Inflammatory macrophage treated with lipopolysaccharide for 1 hour (primary cell): ENCODE data around the gene HK1.
A peak's percentile ranks its signal among the peaks of the same experiment; 100 is the strongest.
"Not testable (repeated sequence)": the region's sequence is repeated elsewhere in the genome, so short reads cannot be mapped to it uniquely, and the experiment has no call there.

ENCODE experiments used
- DNase-seq, 2 donors: peaks; one replicate each; pipeline ENCODE4 v3.0.0-alpha.2; 2020 to 2022

Gene HK1

GRCh38 chr10:69425511-69426298, 147.4 kb downstream of the HK1 start:
- no peak for DNase-seq

DNA sequence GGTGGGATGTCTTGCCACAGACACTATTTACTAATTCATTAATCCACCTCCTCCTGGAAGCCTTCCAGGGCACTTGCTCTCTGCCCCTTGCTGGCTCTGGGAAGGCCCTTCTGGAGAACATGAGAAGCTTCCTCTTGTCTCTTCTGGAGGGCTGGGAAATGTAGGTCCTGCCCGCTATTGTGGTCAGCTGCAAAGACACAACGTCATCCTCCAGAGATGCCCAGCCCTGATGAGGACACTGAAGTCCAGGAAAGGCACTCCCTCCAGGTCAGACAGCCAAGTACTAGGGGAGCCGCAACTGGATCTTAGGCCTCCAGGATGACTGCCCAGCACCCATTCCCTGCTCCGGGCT, 148.1 kb downstream of the HK1 start:
- DNase-seq = no peak

GRCh38 chr10:69428165-69428564, 149.9 kb downstream of the HK1 start:
- DNase-seq = no peak

- no peak for DNase-seq
Observed at GRCh38 chr10:69434169-69434568, 155.9 kb downstream of the HK1 start.

DNA sequence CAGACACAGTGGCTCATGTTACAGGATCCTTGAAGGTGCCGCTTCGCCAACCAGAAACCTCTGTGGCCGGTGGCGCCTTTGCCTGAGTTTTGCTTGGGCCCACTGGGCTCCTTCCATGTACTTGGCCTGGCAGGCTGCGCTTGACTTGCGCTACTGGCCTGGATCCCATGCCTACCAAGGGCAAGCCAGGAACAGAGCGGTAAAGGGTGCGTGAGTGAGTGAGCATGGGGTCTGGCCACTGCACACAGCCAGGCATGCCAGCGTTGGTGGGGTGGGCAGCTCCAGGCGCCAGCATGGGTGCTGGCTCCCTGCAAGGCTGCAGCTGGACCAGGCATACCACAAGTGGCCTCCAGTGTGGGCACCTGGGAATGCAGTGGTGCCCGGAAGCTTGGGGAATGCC, 156.6 kb downstream of the HK1 start:
- no peak for DNase-seq

DNA sequence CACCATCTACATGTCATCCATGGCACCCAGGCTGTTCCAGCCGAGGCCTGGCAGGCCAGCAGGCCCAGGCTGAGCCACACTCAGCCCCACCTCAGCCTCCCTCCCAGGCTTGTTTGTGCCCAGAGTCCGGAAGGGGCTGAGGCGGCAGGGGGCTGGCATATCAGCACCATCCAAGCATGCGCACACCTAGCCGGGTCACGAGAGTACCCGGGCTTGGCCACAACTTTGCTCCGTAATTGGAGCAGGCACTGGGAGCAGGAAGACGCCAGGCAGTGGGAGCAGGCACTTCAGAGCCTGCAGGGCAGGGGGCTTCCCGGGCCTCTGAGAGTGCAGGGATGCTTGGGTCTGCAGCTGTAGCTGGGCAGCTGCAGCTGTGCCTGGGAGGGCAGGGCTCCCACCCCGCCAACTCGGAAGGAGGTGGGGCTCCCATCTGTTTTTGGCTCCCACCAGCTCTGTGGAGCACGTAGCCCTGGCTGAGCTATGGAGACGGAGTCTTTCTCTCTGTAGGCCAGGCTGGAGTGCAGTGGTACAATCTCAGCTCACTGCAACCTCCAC, 157.7 kb downstream of the HK1 start:
- no peak for DNase-seq

DNA sequence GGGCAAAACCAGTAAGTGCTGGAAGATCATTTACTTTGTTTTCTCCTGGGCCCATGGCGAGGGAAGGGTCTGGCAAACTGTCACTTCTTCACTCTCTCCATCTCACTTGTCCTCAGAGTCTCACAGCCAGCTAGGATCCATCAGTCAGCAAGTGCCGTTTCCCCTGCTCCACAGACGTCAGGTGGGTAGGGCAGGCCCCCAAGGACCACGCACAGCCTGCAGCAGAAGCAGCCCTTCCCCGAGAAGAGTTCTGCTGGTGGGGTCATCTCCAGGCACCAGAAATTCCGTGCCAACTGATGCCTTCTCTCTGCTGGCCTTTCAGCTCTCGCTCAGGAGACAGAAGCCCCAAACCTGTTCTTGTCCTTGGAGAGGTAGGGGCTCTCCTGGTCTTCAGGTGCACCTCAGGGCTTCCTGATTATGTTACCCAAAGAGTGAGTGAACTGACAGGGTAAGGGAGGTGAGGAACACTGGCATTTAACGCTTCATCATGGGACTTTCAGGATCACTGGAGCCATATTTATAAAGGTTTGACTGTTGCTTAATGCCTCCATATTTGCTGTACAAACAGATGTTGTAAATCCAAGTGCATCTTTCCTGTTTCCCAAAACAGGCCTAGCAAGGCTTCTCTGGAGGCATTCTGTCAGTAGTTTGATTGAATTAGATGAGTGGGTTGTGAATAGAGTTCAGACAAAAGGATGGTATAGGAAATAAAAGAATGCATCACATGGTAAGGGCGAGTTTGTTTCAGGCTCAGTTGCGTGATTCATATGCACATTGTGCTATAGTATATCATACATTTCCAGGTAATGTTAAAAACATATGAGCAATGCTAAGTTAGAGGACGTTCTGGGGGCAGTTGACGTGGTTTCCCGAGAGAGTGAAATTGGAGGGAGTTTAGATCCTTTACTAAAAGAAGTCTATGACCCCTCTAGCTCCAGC, 159.3 kb downstream of the HK1 start:
- DNase-seq = no peak

GRCh38 chr10:69438536-69439349, 160.4 kb downstream of the HK1 start:
- peak; percentile 64 to 78 for DNase-seq

DNA sequence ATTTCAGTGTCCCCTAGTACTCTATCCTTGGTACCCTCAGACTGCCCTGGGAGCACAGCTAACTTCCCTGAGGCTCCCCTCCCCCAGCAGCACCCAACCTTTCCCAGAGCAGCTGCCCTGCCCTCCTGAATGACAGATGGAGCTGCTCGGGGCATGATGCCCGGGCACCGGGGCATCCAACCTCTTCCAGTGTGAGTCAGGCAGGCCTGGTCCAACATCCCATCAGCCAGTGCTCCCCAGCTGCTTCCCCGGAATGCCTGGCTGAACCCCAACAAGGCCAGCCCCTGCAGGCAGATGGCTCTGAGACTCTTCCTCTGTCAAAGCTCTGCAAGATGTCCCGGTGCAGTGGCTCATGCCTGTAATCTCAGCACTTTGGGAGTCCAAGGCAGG, 161.0 kb downstream of the HK1 start:
- DNase-seq = no peak

- DNase-seq = peak; percentile 66 to 73
Observed at GRCh38 chr10:69439813-69440506, 161.7 kb downstream of the HK1 start.

GRCh38 chr10:69443354-69443753, 165.1 kb downstream of the HK1 start:
- DNase-seq = no peak

GRCh38 chr10:69445041-69445440, 166.7 kb downstream of the HK1 start:
- DNase-seq = peak in 1 of 2 donors; percentile 60

- no peak for DNase-seq
Observed at GRCh38 chr10:69446229-69446628, 167.9 kb downstream of the HK1 start.

- DNase-seq = no peak
Observed at GRCh38 chr10:69446650-69447151, 168.4 kb downstream of the HK1 start.

- DNase-seq = peak in 1 of 2 donors; percentile 64
Observed at GRCh38 chr10:69449841-69450240, 171.5 kb downstream of the HK1 start.

DNA sequence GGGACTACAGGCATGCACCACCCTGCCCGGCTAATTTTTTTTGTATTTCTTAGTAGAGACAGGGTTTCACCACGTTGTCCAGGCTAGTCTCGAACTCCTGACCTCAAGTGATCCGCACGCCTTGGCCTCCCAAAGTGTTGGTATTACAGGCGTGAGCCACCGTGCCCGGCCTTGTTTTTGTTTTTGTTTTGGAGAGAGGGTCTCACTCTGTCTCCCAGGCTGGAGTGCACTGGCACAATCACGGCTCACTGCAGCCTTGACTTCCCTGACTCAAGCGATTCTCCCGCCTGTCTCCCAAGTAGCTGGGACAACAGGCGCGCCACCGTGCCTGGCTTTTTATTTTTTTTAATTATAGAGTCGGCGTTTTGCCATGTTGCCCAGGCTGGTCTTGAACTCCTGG, 172.1 kb downstream of the HK1 start:
- not testable (repeated sequence) for DNase-seq

DNA sequence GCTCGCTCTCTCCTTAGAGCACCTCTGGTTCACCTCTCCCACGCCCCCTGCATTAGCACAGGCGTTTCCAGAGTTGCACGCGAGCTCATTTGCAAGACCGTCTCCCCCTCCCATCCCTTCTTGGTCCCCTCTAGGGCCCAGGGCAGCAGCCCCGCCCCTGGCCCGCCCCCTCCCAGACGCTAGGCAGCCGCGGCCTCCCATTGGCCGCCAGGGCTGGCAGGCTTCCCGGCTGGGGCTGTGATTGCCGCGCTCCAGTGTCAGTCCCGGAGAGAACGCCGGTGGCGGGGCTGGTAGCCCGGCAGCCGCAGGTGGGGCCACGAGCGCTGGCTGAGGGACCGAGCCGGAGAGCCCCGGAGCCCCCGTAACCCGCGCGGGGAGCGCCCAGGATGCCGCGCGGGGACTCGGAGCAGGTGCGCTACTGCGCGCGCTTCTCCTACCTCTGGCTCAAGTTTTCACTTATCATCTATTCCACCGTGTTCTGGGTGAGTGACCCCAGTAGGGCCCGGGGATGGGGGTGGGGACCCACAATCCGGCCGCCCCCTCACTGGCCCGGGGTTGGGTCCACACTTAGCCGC, 173.0 kb downstream of the HK1 start, which contains the start of gene TSPAN15:
TSPAN15 (plus strand) TSS at position 257 of the 575 bp plus-strand sequence; CDS start at position 387, 130 bp downstream.
- peak; percentile 72 to 82 for DNase-seq
